GM12872 (cell line): ENCODE results near the gene CRABP1.

Experiments used
- CTCF ChIP-seq: IDR thresholded peaks from 3 replicates; pipeline ENCODE4 v1.5.1; 2011; ENCODE audit warnings: low read depth, mild to moderate bottlenecking, low read length, moderate library complexity; ENCODE audit not compliant: insufficient read depth

The CRABP1 gene

GRCh38 chr15:78312957-78313356, 27.2 kb upstream of the CRABP1 start:
- TF ChIP-seq CTCF: no peak

GRCh38 chr15:78313383-78313782, 26.8 kb upstream of the CRABP1 start:
- TF ChIP-seq CTCF: no peak

GRCh38 chr15:78314181-78314581, 26.0 kb upstream of the CRABP1 start:
- TF ChIP-seq CTCF: no peak

GRCh38 chr15:78315686-78316282, 24.4 kb upstream of the CRABP1 start:
- TF ChIP-seq CTCF: peak; percentile 48; the same call in 2 of the 3 replicates

DNA sequence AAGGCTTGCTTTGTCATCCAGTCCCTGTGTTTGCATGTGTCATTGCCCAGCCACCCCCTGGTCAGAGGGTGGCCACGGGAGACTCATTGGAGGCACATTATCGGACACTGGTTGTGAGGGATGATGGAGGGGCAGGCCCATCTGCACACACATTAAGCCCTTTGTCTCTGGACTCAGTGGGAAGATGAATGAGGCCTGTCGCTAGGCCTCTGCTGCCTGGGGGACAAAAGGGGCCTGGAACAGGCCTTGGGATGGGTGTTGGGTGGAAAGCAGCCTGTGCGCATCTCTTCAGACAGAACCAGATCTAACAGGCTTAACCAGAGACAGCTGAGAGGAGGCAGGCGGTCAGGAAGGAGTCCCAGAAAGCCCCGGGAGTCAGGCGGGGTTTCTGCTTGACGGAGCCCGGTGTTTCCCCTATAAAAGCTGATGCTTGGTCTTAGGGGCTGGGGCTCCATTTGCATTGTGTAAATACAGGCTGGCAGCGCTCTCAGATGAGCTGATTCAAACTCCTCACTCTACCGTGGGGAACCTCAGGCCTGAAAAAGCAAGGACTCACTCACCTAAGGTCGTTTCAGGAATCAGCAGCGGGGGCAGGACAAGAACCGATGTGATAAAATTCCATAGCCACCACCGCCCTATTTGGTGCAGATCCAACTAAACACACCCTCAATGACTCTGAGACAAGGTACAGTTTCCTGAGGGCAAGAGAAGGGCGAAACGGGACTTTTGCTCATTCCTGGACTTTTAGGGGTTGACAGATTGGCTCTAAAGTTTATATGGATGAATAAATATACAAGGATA, 23.7 kb upstream of the CRABP1 start:
- TF ChIP-seq CTCF: no peak

GRCh38 chr15:78317145-78317836, 22.9 kb upstream of the CRABP1 start:
- no peak for TF ChIP-seq CTCF

DNA sequence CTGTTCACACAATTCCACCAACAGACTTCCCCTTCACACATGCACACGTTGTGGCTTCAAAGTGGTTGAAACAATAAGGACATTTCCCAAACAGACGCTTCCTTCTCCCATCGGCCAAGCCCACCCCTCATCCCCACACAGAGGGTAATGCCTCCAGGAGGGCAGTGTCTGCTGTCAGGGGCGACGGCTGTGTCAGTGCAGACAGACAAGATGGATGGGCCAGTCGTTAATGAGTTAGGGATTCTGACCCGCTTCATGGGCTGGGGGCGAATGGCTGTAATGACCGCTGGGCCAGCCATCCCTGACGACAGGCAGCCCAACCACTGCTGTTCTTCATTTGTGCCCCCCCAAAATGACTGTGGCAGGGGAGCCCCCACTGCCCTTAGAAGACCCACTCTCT, 20.6 kb upstream of the CRABP1 start:
- no peak for TF ChIP-seq CTCF
